ENCODE results near the gene HEXD.
"Not testable (repeated sequence)": the region's sequence is repeated elsewhere in the genome, so short reads cannot be mapped to it uniquely, and the experiment has no call there.

Gene HEXD

GRCh38 chr17:82377924-82378740, 40.0 kb upstream of the HEXD start:
- no peak overlapping the region for H3K9ac ChIP-seq (ENCODE audit: low read depth, low read length)
- no peaks in the 10 kb centered on the region for H3K4me1 ChIP-seq (ENCODE audit: insufficient read depth, low read length)
- H3K36me3 ChIP-seq (ENCODE audit: insufficient read depth, low read length) = no peaks in the 10 kb centered on the region
- H3K9me3 ChIP-seq (ENCODE audit: control insufficient read depth, insufficient read depth, low read length) = no peaks in the 10 kb centered on the region

GRCh38 chr17:82378741-82379021, 39.5 kb upstream of the HEXD start:
- H3K4me1 ChIP-seq (ENCODE audit: insufficient read depth, low read length) = peaks cover 3% of the 10 kb centered on the region; the same call in 1 of the 2 replicates
- H3K9ac ChIP-seq (ENCODE audit: low read depth, low read length) = no peak overlapping the region
- no peaks in the 10 kb centered on the region for H3K9me3 ChIP-seq (ENCODE audit: control insufficient read depth, insufficient read depth, low read length)
- no peaks in the 10 kb centered on the region for H3K36me3 ChIP-seq (ENCODE audit: insufficient read depth, low read length)

GRCh38 chr17:82380860-82381702, 37.1 kb upstream of the HEXD start:
- Histone ChIP-seq H3K9ac (ENCODE audit: low read depth, low read length) (no peak overlapping the region), H3K4me1 (ENCODE audit: insufficient read depth, low read length) (peaks cover 13% of the 10 kb centered on the region; the same call in 1 of the 2 replicates), H3K9me3 (ENCODE audit: control insufficient read depth, insufficient read depth, low read length) (no peaks in the 10 kb centered on the region), H3K36me3 (ENCODE audit: insufficient read depth, low read length) (no peaks in the 10 kb centered on the region)

- H3K4me1 ChIP-seq (ENCODE audit: insufficient read depth, low read length) = peaks cover 13% of the 10 kb centered on the region; the same call in 1 of the 2 replicates
- H3K9ac ChIP-seq (ENCODE audit: low read depth, low read length); H3K9me3 ChIP-seq (ENCODE audit: control insufficient read depth, insufficient read depth, low read length); H3K36me3 ChIP-seq (ENCODE audit: insufficient read depth, low read length): not testable (repeated sequence)
Observed at GRCh38 chr17:82381703-82382009, 36.5 kb upstream of the HEXD start.

- not testable (repeated sequence) for H3K9me3 ChIP-seq (ENCODE audit: control insufficient read depth, insufficient read depth, low read length); H3K36me3 ChIP-seq (ENCODE audit: insufficient read depth, low read length); H3K9ac ChIP-seq (ENCODE audit: low read depth, low read length)
- peaks cover 13% of the 10 kb centered on the region; the same call in 1 of the 2 replicates for H3K4me1 ChIP-seq (ENCODE audit: insufficient read depth, low read length)
Observed at GRCh38 chr17:82382220-82382932, 35.8 kb upstream of the HEXD start.

GRCh38 chr17:82382933-82383255, 35.3 kb upstream of the HEXD start:
- peaks cover 13% of the 10 kb centered on the region; the same call in 1 of the 2 replicates for H3K4me1 ChIP-seq (ENCODE audit: insufficient read depth, low read length)
- H3K36me3 ChIP-seq (ENCODE audit: insufficient read depth, low read length) = no peaks in the 10 kb centered on the region
- H3K9me3 ChIP-seq (ENCODE audit: control insufficient read depth, insufficient read depth, low read length) = no peaks in the 10 kb centered on the region
- no peak overlapping the region for H3K9ac ChIP-seq (ENCODE audit: low read depth, low read length)

- Histone ChIP-seq H3K9ac (ENCODE audit: low read depth, low read length) (no peak overlapping the region), H3K4me1 (ENCODE audit: insufficient read depth, low read length) (peaks cover 13% of the 10 kb centered on the region; the same call in 1 of the 2 replicates), H3K9me3 (ENCODE audit: control insufficient read depth, insufficient read depth, low read length) (no peaks in the 10 kb centered on the region), H3K36me3 (ENCODE audit: insufficient read depth, low read length) (no peaks in the 10 kb centered on the region)
Observed at GRCh38 chr17:82383411-82383810, 34.7 kb upstream of the HEXD start.

DNA sequence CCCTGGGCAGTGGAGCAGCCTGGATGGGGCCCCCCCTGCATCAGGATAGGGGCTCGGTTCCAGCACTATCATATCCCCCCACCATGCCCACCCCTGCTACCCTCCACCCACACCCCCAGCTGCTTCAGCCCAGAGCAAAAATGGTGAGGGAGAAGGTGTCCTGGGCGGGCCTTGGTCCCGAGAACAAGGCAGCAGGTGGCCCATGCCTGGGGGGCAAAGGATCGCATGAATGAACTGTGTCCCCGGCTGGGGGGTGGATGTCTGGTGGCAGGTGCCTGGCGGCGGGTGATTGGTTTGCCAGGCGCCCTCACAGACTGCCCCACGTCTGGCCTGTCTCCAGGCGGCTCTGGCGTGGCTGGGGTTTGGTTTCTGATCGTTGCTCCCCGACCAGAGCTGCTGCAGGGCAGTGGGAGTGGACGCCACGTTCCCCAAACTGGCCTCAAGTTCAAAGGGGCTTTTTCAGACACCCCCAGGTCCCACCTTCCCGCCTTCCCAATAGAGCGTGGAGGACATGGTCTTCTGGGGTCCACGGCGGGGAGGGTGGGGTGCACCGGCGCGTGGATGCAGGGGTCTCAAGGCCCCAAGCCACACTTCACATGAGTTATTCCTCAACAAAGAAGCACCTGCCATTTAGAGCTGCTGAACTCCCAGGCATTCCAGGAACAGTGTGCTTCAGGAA, 34.0 kb upstream of the HEXD start:
- no peak overlapping the region for H3K9ac ChIP-seq (ENCODE audit: low read depth, low read length)
- peaks cover 13% of the 10 kb centered on the region; the same call in 1 of the 2 replicates for H3K4me1 ChIP-seq (ENCODE audit: insufficient read depth, low read length)
- no peaks in the 10 kb centered on the region for H3K9me3 ChIP-seq (ENCODE audit: control insufficient read depth, insufficient read depth, low read length)

GRCh38 chr17:82384730-82385481, 33.2 kb upstream of the HEXD start:
- Histone ChIP-seq H3K9ac (ENCODE audit: low read depth, low read length) (no peak overlapping the region), H3K9me3 (ENCODE audit: control insufficient read depth, insufficient read depth, low read length) (no peaks in the 10 kb centered on the region), H3K4me1 (ENCODE audit: insufficient read depth, low read length) (peaks cover 13% of the 10 kb centered on the region; the same call in 1 of the 2 replicates), H3K36me3 (ENCODE audit: insufficient read depth, low read length) (no peaks in the 10 kb centered on the region)

More for the DNA sequence above, 34.0 kb upstream of the HEXD start:
- no peaks in the 10 kb centered on the region for H3K36me3 ChIP-seq (ENCODE audit: insufficient read depth, low read length)

DNA sequence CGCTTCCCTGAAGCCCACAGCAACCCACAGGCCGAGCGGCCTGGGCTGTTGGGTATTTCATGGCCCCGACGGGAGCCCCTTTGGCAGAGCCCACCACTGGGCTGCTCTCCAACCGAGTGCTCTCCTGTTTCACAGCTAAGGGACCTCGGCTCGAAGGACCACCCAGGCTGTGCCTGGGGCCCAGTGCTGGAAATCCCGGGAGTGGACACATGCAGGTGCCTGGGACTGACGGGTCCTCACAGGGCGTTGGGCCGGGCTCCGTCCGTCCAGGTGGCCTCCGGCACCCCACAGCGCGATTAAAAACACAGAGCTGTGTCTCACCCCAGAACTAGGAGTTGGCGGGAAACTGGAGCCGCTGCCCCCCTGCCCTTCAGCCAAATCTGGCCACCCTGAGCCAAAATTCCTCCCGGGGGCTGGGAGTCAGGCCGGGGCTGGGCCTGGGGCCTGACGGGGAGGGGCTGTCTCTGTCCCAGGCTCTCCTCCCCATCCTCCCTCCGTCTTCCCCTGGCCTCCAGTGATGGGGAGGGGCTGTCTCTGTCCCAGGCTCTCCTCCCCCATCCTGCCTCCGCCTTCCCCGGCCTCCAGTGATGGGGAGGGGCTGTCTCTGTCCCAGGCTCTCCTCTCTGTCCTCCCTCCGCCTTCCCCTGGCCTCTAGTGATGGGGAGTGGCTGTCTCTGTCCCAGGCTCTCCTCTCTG, 32.4 kb upstream of the HEXD start:
- no peaks in the 10 kb centered on the region for H3K36me3 ChIP-seq (ENCODE audit: insufficient read depth, low read length)
- H3K9ac ChIP-seq (ENCODE audit: low read depth, low read length) = no peak overlapping the region
- H3K4me1 ChIP-seq (ENCODE audit: insufficient read depth, low read length) = peaks cover 13% of the 10 kb centered on the region; the same call in 1 of the 2 replicates
- H3K9me3 ChIP-seq (ENCODE audit: control insufficient read depth, insufficient read depth, low read length) = no peaks in the 10 kb centered on the region

- H3K9me3 ChIP-seq (ENCODE audit: control insufficient read depth, insufficient read depth, low read length) = no peaks in the 10 kb centered on the region
- no peak overlapping the region for H3K9ac ChIP-seq (ENCODE audit: low read depth, low read length)
- H3K4me1 ChIP-seq (ENCODE audit: insufficient read depth, low read length) = peaks cover 13% of the 10 kb centered on the region; the same call in 1 of the 2 replicates
- H3K36me3 ChIP-seq (ENCODE audit: insufficient read depth, low read length) = no peaks in the 10 kb centered on the region
Observed at GRCh38 chr17:82386255-82386831, 31.8 kb upstream of the HEXD start.

DNA sequence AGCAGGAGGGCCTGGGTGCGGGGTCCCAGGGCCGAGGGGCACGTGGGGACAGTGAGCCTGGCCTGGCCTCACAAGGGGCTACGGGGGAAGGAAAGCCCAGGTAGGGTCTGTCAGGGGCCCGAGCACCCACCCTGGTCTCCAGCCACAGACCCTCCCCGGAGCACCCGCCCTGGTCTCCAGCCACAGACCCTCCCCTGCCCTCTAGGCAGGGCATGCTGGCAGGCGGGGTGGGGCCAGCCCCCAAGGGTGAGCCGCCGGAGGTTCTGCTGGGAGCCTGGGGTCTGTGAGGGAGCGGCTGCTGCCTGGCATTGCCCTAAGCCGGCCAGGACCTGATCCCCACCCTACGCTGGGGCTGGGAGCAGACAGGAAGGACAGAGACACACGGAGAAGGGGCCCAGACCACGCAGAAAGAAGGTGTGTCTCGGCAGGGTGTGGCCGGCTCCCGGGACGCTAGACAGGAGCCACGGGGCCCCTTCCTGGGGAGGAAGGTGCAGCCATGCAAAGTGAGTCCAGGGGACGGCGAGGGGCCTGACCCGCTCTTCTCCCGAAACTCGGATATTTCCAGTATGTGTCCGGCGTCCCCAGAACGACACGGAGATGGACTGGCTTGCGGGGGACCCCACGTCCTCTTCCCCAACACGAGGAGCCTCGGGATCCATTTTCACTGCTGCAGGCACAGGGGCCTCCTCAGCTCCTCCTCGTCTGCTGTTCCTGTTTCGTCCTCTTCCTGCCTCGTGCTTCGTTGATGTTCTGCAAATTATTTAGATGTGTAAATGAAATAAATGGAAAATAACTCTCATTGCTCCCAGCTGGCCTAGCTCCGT, 31.1 kb upstream of the HEXD start:
- Histone ChIP-seq H3K9me3 (ENCODE audit: control insufficient read depth, insufficient read depth, low read length) (no peaks in the 10 kb centered on the region), H3K4me1 (ENCODE audit: insufficient read depth, low read length) (peaks cover 13% of the 10 kb centered on the region; the same call in 1 of the 2 replicates), H3K36me3 (ENCODE audit: insufficient read depth, low read length) (no peaks in the 10 kb centered on the region), H3K9ac (ENCODE audit: low read depth, low read length) (no peak overlapping the region)
